K562 (cell line): ENCODE results near the gene RBM28. TPM values are rescaled to one million over a fixed set of nuclear protein-coding genes. Genes with fewer than 3 reads are reported as not detected.

Source experiments
- ATAC-seq: fragments of 200-7000 bp; cut with Tn5 transposase; 3 replicates; pipeline ENCODE4 v1.9.1; 2020; ENCODE audit warnings: moderate library complexity
- BruUV-seq: library from RNA; stranded (reverse); fragments of 400-500 nt; replicated peaks from 2 replicates; lab custom pipeline; 2021; lab: Mats Ljungman, UMichigan
- CTCF ChIA-PET: fragments of 300-600 bp; formaldehyde crosslinking; extraction: SDS; loops from one replicate; lab custom pipeline; 2021; ENCODE audit warnings: low intra/inter-chr PET ratio; lab: Yijun Ruan, JAX
- POLR2A ChIA-PET: fragments of 300-600, 350-650 bp; sonication (Branson Sonifier 250); formaldehyde crosslinking; extraction: SDS; loops from one replicate; lab custom pipeline; 2021; ENCODE audit warnings: antibody characterized with exemption, inconsistent platforms; lab: Yijun Ruan, JAX
- DNase-seq, 4 experiments: peaks; one replicate each; pipeline versions ENCODE4 v3.0.0 to v3.0.0-alpha.2; 2011 to 2018; ENCODE audit warnings: low spot score in 3 of 4, mixed read lengths in 3 of 4; ENCODE audit errors: extremely low read depth in 1 of 4
- FAIRE-seq: peaks from 2 replicates; lab custom pipeline; 2011; peaks lifted over from hg19 to GRCh38; lab: Jason Lieb, UNC
- H2AFZ ChIP-seq: 2 replicates; pipeline ENCODE4 v1.6.0; 2011; ENCODE audit warnings: low read depth, low read length, control low read depth, inconsistent platforms
- H3K27ac ChIP-seq: fragments of 200-600 bp; 3 replicates; pipeline ENCODE4 v1.8.0; 2011; ENCODE audit warnings: low read depth, mild to moderate bottlenecking, control low read depth, inconsistent platforms, low read length, moderate library complexity, mixed read lengths; ENCODE audit errors: extremely low read depth
- H3K27me3 ChIP-seq, 2 experiments: fragments of 300-600 bp in 1 of 2; 2 replicates in 1 of 2; 3 replicates in 1 of 2; pipeline versions ENCODE4 v1.6.0 to v1.8.0; 2011; ENCODE audit warnings: inconsistent platforms in 2 of 2, low read length in 2 of 2, mild to moderate bottlenecking in 1 of 2, mixed read lengths in 1 of 2, moderate library complexity in 1 of 2; ENCODE audit not compliant: control insufficient read depth in 2 of 2, insufficient read depth in 2 of 2
- H3K36me3 ChIP-seq: fragments of 300-600 bp; 3 replicates; pipeline ENCODE4 v1.8.0; 2011; ENCODE audit warnings: mild to moderate bottlenecking, low read length, inconsistent platforms; ENCODE audit not compliant: control insufficient read depth, insufficient read depth
- H3K4me1 ChIP-seq, 2 experiments: fragments of 200-600 bp in 1 of 2; replicated peaks in 1 of 2; 2 replicates in 1 of 2; 3 replicates in 1 of 2; pipeline versions ENCODE4 v1.5.1 to v1.8.0; 2011; ENCODE audit warnings: inconsistent platforms in 2 of 2, low read length in 2 of 2, mild to moderate bottlenecking in 1 of 2, mixed read lengths in 1 of 2, moderate library complexity in 1 of 2; ENCODE audit not compliant: control insufficient read depth in 2 of 2, insufficient read depth in 2 of 2
- H3K4me2 ChIP-seq: 2 replicates; pipeline ENCODE4 v1.6.1; 2011; ENCODE audit warnings: low read length, control low read depth, inconsistent platforms, mixed read lengths; ENCODE audit not compliant: insufficient read depth
- H3K4me3 ChIP-seq: fragments of 200-600 bp; sonication (generic), shearing (Covaris generic); 2 replicates; pipeline ENCODE4 v1.5.1; 2016; ENCODE audit warnings: control low read depth, inconsistent platforms
- H3K79me2 ChIP-seq: fragments of 200-600 bp; 3 replicates; pipeline ENCODE4 v1.8.0; 2011; ENCODE audit warnings: low read length, inconsistent platforms; ENCODE audit not compliant: control insufficient read depth, insufficient read depth
- H3K9ac ChIP-seq, 2 experiments: 2 replicates each; pipeline versions ENCODE4 v1.6.0 to v1.6.1; 2011; ENCODE audit warnings: low read depth in 2 of 2, low read length in 2 of 2, control low read depth in 1 of 2, inconsistent platforms in 1 of 2, mild to moderate bottlenecking in 1 of 2, mixed read lengths in 1 of 2; ENCODE audit not compliant: insufficient read depth in 1 of 2
- H3K9me1 ChIP-seq: one replicate; pipeline ENCODE4 v1.6.0; 2011; ENCODE audit warnings: inconsistent platforms, mild to moderate bottlenecking, low read length, moderate library complexity; ENCODE audit not compliant: control insufficient read depth, insufficient read depth
- H3K9me3 ChIP-seq: replicated peaks from 2 replicates; pipeline ENCODE4 v1.5.1; 2011; ENCODE audit warnings: low read depth, low read length, inconsistent platforms; ENCODE audit not compliant: control insufficient read depth, insufficient read depth
- H4K20me1 ChIP-seq: replicated peaks from 2 replicates; pipeline ENCODE4 v1.6.1; 2011; ENCODE audit warnings: low read length, inconsistent platforms, mixed read lengths; ENCODE audit not compliant: control insufficient read depth, insufficient read depth
- CBFA2T3 ChIP-seq: fragments of 450-650 bp; IDR thresholded peaks from 2 replicates; pipeline ENCODE4 v1.6.1; 2017
- CBX1 ChIP-seq: sonication (generic); IDR thresholded peaks from 2 replicates; pipeline ENCODE4 v1.6.1; 2016; ENCODE audit warnings: antibody characterized with exemption, low read depth, mild to moderate bottlenecking
- EWSR1 ChIP-seq: fragments of 450-650 bp; IDR thresholded peaks from 2 replicates; pipeline ENCODE4 v1.6.1; 2018; ENCODE audit warnings: borderline replicate concordance, mild to moderate bottlenecking, low read depth, moderate library complexity; ENCODE audit not compliant: partially characterized antibody
- KLF16 ChIP-seq: IDR thresholded peaks from 2 replicates; pipeline ENCODE4 v1.6.1; 2016; ENCODE audit warnings: antibody characterized with exemption
- SMAD2 ChIP-seq: fragments of 150-350 bp; IDR thresholded peaks from 2 replicates; pipeline ENCODE4 v1.6.1; 2014; ENCODE audit warnings: low read depth, mild to moderate bottlenecking, low read length
- XRCC4 ChIP-seq: IDR thresholded peaks from one replicate; pipeline ENCODE4 v1.6.1; 2011; ENCODE audit not compliant: insufficient read depth, insufficient read length; ENCODE audit errors: extremely low read depth
- ZNF354B ChIP-seq: fragments of 250-450 bp; sonication (Bioruptor Pico); IDR thresholded peaks from 2 replicates; pipeline ENCODE4 v1.4.0; 2020
- in situ Hi-C: fragments of 300-500 bp; cut with MboI; formaldehyde crosslinking; loops from 4 replicates; pipeline ENCODE4 v1.15.0; 2018; ENCODE audit warnings: inconsistent platforms, mixed read lengths
- intact Hi-C: fragments of 100-400 bp; cut with micrococcal nuclease; formaldehyde crosslinking; loops from 2 replicates; pipeline ENCODE4 v1.14.2; 2022
- polyA plus RNA-seq, 8 experiments: library from polyadenylated mRNA; depleted of rRNA in 4 of 8; stranded (reverse) in 5 of 8; unstranded in 3 of 8; fragments of >200 nt; fragmentation: Nextera tagmentation in 2 of 8; fragmentation: Illumina TruSeq in 1 of 8; extraction: Ambion mirVana in 2 of 8; extraction: Trizol in 1 of 8; gene quantifications; 2 replicates each; pipeline versions ENCODE4 v1.2.1 to v1.2.3, GENCODE V29; 2011 to 2014; ENCODE audit warnings: inconsistent platforms in 1 of 8, missing spikeins in 1 of 8
- total RNA-seq, 7 experiments: library from RNA; depleted of rRNA in 6 of 7; stranded (reverse); fragments of >200 nt in 6 of 7; fragmentation: Illumina TruSeq in 2 of 7; extraction: Trizol in 2 of 7; gene quantifications; 2 replicates each; pipeline versions ENCODE4 v1.2.1 to v1.2.3, GENCODE V29; 2011 to 2021; ENCODE audit warnings: low replicate concordance in 1 of 7
- TF ChIP-seq, protein P1 (sequence below): fragments of 250-450 bp; sonication (Bioruptor Pico); IDR thresholded peaks from 2 replicates; pipeline ENCODE4 v1.5.0; 2020; ENCODE audit warnings: mild to moderate bottlenecking, borderline replicate concordance
- TF ChIP-seq, protein P2 (sequence below): sonication (generic); formaldehyde crosslinking; IDR thresholded peaks from 2 replicates; pipeline ENCODE4 v1.8.1; 2023; ENCODE audit warnings: mild to moderate bottlenecking, missing genetic modification reagents, moderate library complexity

Gene RBM28
- total and polyA plus RNA-seq, 9 of the 15 experiments (the other 6 are each of a cell fraction or from before 2014, with no cell fraction given) = 65.8 to 213 (median 138) TPM

DNA sequence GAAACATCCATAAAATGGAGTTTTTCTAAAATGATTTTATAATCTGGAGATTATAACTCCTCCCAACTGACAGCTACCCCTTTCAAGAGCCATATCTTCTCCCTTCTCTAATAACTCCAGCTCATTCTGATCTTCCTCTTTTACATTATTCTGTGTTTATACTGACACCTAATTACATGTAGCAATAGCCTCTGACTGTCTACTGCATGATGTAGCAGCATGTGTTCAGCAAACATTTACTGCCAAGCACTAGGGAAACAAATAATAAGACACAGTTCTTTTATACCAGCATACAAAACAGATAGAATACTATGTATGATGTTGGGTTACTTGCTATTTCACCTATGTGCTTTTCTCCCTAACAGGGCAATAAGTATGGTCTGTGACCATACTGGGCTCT lies 20.7 kb downstream of the RBM28 start:
- Histone ChIP-seq H3K9ac (no peak overlapping the region), H3K4me1 (no peaks in the 10 kb centered on the region), H4K20me1 (no peaks in the 10 kb centered on the region), H3K27ac (no peak overlapping the region)
- CTCF ChIA-PET = no interaction called here
- no peak for FAIRE-seq
- TF ChIP-seq, protein P1, sequence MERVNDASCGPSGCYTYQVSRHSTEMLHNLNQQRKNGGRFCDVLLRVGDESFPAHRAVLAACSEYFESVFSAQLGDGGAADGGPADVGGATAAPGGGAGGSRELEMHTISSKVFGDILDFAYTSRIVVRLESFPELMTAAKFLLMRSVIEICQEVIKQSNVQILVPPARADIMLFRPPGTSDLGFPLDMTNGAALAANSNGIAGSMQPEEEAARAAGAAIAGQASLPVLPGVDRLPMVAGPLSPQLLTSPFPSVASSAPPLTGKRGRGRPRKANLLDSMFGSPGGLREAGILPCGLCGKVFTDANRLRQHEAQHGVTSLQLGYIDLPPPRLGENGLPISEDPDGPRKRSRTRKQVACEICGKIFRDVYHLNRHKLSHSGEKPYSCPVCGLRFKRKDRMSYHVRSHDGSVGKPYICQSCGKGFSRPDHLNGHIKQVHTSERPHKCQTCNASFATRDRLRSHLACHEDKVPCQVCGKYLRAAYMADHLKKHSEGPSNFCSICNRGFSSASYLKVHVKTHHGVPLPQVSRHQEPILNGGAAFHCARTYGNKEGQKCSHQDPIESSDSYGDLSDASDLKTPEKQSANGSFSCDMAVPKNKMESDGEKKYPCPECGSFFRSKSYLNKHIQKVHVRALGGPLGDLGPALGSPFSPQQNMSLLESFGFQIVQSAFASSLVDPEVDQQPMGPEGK (CRISPR knock-in tag) = no peak
- TF ChIP-seq KLF16 (no peak), ZNF354B (CRISPR knock-in tag) (no peak), XRCC4 (no peak), CBFA2T3 (no peak), CBX1 (no peak), SMAD2 (no peak), EWSR1 (no peak)
- TF ChIP-seq, protein P2, sequence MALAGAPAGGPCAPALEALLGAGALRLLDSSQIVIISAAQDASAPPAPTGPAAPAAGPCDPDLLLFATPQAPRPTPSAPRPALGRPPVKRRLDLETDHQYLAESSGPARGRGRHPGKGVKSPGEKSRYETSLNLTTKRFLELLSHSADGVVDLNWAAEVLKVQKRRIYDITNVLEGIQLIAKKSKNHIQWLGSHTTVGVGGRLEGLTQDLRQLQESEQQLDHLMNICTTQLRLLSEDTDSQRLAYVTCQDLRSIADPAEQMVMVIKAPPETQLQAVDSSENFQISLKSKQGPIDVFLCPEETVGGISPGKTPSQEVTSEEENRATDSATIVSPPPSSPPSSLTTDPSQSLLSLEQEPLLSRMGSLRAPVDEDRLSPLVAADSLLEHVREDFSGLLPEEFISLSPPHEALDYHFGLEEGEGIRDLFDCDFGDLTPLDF = no peak
- TF ChIP-seq, all 486 proteins: peak for 0
- H3K27me3 ChIP-seq = no peaks in the 10 kb centered on the region
- intact Hi-C loops (loop anchor here (5.0 kb wide), 2 partner anchors 86 to 106 kb away; no protein-coding TSS in a partner anchor), in situ Hi-C loops (no loop called here)
- H3K36me3 ChIP-seq = peaks cover 99% of the 10 kb centered on the region
- no peak overlapping the region for H3K4me2 ChIP-seq
- POLR2A ChIA-PET = no interaction called here
- ATAC-seq = no peak
- H3K79me2 ChIP-seq = no peaks in the 10 kb centered on the region
- H2AFZ ChIP-seq = no peak overlapping the region
- BruUV-seq = no TSS peak
- no peak overlapping the region for H3K4me3 ChIP-seq
- DNase-seq = no peak
- no peaks in the 10 kb centered on the region for H3K9me3 ChIP-seq
- H3K9me1 ChIP-seq = no peaks in the 10 kb centered on the region
